SK-N-SH (cell line): ENCODE data around the gene STAT5B. TPM values are rescaled to one million over a fixed set of nuclear protein-coding genes. Genes with fewer than 3 reads are reported as not detected.
"Not testable (repeated sequence)": the region's sequence is repeated elsewhere in the genome, so short reads cannot be mapped to it uniquely, and the experiment has no call there.

ENCODE experiments used
- CTCF ChIA-PET: fragments of 300-600, 350-600 bp; formaldehyde crosslinking; extraction: SDS; loops from one replicate; lab custom pipeline; 2021; lab: Yijun Ruan, JAX
- POLR2A ChIA-PET: fragments of 350-600 bp; sonication (Branson Sonifier 250); formaldehyde crosslinking; extraction: SDS; loops from one replicate; lab custom pipeline; 2020; ENCODE audit warnings: antibody characterized with exemption, inconsistent platforms; lab: Yijun Ruan, JAX
- DNase-seq: peaks from one replicate; pipeline ENCODE4 v3.0.0; 2012
- H2AFZ ChIP-seq: fragments of 200-600 bp; sonication (generic); 2 replicates; pipeline ENCODE4 v1.8.1; 2016; ENCODE audit warnings: antibody characterized with exemption, mild to moderate bottlenecking, low read depth
- H3F3A ChIP-seq: fragments of 200-600 bp; sonication (generic); replicated peaks from 2 replicates; pipeline ENCODE3; 2016; ENCODE audit warnings: antibody characterized with exemption, mild to moderate bottlenecking; ENCODE audit not compliant: insufficient read depth
- H3K27ac ChIP-seq, 2 experiments: fragments of 200-500 bp in 1 of 2; fragments of 200-600 bp in 1 of 2; sonication (Bioruptor generic) in 1 of 2; sonication (generic), shearing (Covaris generic) in 1 of 2; 2 replicates each; pipeline versions ENCODE4 v1.5.1 to v1.6.1; 2014 to 2016; ENCODE audit warnings: low read depth in 2 of 2, inconsistent platforms in 1 of 2, low read length in 1 of 2, mild to moderate bottlenecking in 1 of 2, mixed read lengths in 1 of 2
- H3K27me3 ChIP-seq: fragments of 200-600 bp; sonication (generic), shearing (Covaris generic); 2 replicates; pipeline ENCODE4 v1.6.1; 2016; ENCODE audit warnings: mixed run types; ENCODE audit not compliant: insufficient read depth
- H3K36me3 ChIP-seq, 2 experiments: fragments of 200-500 bp in 1 of 2; fragments of 200-600 bp in 1 of 2; sonication (Bioruptor generic) in 1 of 2; sonication (generic) in 1 of 2; replicated peaks in 1 of 2; 2 replicates each; pipeline versions ENCODE3 to v1.5.1; 2014 to 2016; ENCODE audit warnings: low read length in 1 of 2, mild to moderate bottlenecking in 1 of 2; ENCODE audit not compliant: insufficient read depth in 2 of 2, control insufficient read depth in 1 of 2
- H3K4me1 ChIP-seq, 2 experiments: fragments of 200-500 bp in 1 of 2; fragments of 200-600 bp in 1 of 2; sonication (Bioruptor generic) in 1 of 2; sonication (generic), shearing (Covaris generic) in 1 of 2; 2 replicates each; pipeline versions ENCODE4 v1.5.1 to v1.6.1; 2014 to 2016; ENCODE audit warnings: low read depth in 1 of 2, low read length in 1 of 2, mixed run types in 1 of 2; ENCODE audit not compliant: insufficient read depth in 2 of 2, control insufficient read depth in 1 of 2
- H3K4me2 ChIP-seq: fragments of 200-600 bp; sonication (generic), shearing (Covaris generic); 2 replicates; pipeline ENCODE4 v1.6.1; 2017; ENCODE audit warnings: mixed run types
- H3K4me3 ChIP-seq, 2 experiments: fragments of 200-500 bp in 1 of 2; fragments of 200-600 bp in 1 of 2; sonication (Bioruptor generic) in 1 of 2; sonication (generic), shearing (Covaris generic) in 1 of 2; 2 replicates each; pipeline versions ENCODE4 v1.5.1 to v1.8.1; 2014 to 2016; ENCODE audit warnings: low read depth in 2 of 2, inconsistent platforms in 1 of 2, low read length in 1 of 2, mild to moderate bottlenecking in 1 of 2, mixed read lengths in 1 of 2, moderate library complexity in 1 of 2
- H3K79me2 ChIP-seq: fragments of 200-600 bp; sonication (generic); 2 replicates; pipeline ENCODE4 v1.8.1; 2017; ENCODE audit warnings: mild to moderate bottlenecking; ENCODE audit not compliant: insufficient read depth
- H3K9ac ChIP-seq: fragments of 200-600 bp; sonication (generic); 2 replicates; pipeline ENCODE4 v1.6.1; 2017; ENCODE audit warnings: mixed run types
- H3K9me2 ChIP-seq: fragments of 200-600 bp; sonication (generic); 2 replicates; pipeline ENCODE4 v1.6.1; 2017; ENCODE audit warnings: mixed run types
- H3K9me3 ChIP-seq: fragments of 200-600 bp; sonication (generic); 2 replicates; pipeline ENCODE4 v1.6.1; 2017; ENCODE audit warnings: mixed run types, mild to moderate bottlenecking, moderate library complexity
- H4K20me1 ChIP-seq: fragments of 200-600 bp; sonication (generic); 2 replicates; pipeline ENCODE4 v1.6.1; 2017; ENCODE audit warnings: mild to moderate bottlenecking, mixed run types; ENCODE audit not compliant: insufficient read depth
- CTCF ChIP-seq: fragments of 200-600 bp; sonication (generic); IDR thresholded peaks from 2 replicates; pipeline ENCODE4 v1.6.1; 2017; ENCODE audit warnings: antibody characterized with exemption, mild to moderate bottlenecking, moderate library complexity
- FOSL2 ChIP-seq: IDR thresholded peaks from 2 replicates; pipeline ENCODE4 v1.4.0; 2012; ENCODE audit warnings: low read depth, mild to moderate bottlenecking, moderate library complexity, borderline replicate concordance
- GABPA ChIP-seq: IDR thresholded peaks from 2 replicates; pipeline ENCODE4 v1.4.0; 2012; ENCODE audit warnings: low read depth, mild to moderate bottlenecking
- MAX ChIP-seq: IDR thresholded peaks from 2 replicates; pipeline ENCODE4 v1.4.0; 2012; ENCODE audit warnings: low read depth
- MEF2A ChIP-seq: IDR thresholded peaks from 2 replicates; pipeline ENCODE4 v1.4.0; 2012; ENCODE audit warnings: low read depth, borderline replicate concordance
- MXI1 ChIP-seq: IDR thresholded peaks from 2 replicates; pipeline ENCODE4 v1.6.1; 2012; ENCODE audit warnings: mild to moderate bottlenecking, low read depth, low read length, improper control_type of control experiment
- NRF1 ChIP-seq: IDR thresholded peaks from 2 replicates; pipeline ENCODE4 v1.6.1; 2012; ENCODE audit warnings: low read depth, mild to moderate bottlenecking, low read length
- POLR2AphosphoS5 ChIP-seq: IDR thresholded peaks from 2 replicates; pipeline ENCODE4 v1.6.1; 2012; ENCODE audit warnings: low read depth, low read length
- RAD21 ChIP-seq: IDR thresholded peaks from 2 replicates; pipeline ENCODE4 v1.6.1; 2012; ENCODE audit warnings: mild to moderate bottlenecking, low read length
- RXRA ChIP-seq: IDR thresholded peaks from 2 replicates; pipeline ENCODE4 v1.4.0; 2012; ENCODE audit warnings: low read depth, mild to moderate bottlenecking, borderline replicate concordance
- SIN3A ChIP-seq: IDR thresholded peaks from 2 replicates; pipeline ENCODE4 v1.6.1; 2012; ENCODE audit warnings: low read depth, mild to moderate bottlenecking, low read length, moderate library complexity, borderline replicate concordance
- SMC3 ChIP-seq: IDR thresholded peaks from 2 replicates; pipeline ENCODE4 v1.6.1; 2012; ENCODE audit warnings: low read depth, low read length, improper control_type of control experiment
- TCF12 ChIP-seq: IDR thresholded peaks from 2 replicates; pipeline ENCODE4 v1.4.0; 2012
- TEAD4 ChIP-seq: IDR thresholded peaks from 2 replicates; pipeline ENCODE4 v1.4.0; 2012; ENCODE audit warnings: mild to moderate bottlenecking, borderline replicate concordance; ENCODE audit not compliant: insufficient read depth
- YY1 ChIP-seq: IDR thresholded peaks from 2 replicates; pipeline ENCODE4 v1.4.0; 2012; ENCODE audit warnings: low read depth, mild to moderate bottlenecking
- WGBS: methylation state at CpG from one replicate; pipeline ENCODE4 v1.1.6; 2017; ENCODE audit warnings: low lambda C conversion rate; 5-methylcytosine and 5-hydroxymethylcytosine counted together
- polyA plus RNA-seq, 3 experiments: library from polyadenylated mRNA; depleted of rRNA; stranded (reverse); fragments of >200 nt; gene quantifications; 2 replicates each; pipeline ENCODE4 v1.2.3, GENCODE V29; 2012
- TF ChIP-seq, protein P1 (sequence below): IDR thresholded peaks from 2 replicates; pipeline ENCODE4 v1.4.0; 2012; ENCODE audit warnings: low read depth, borderline replicate concordance

Gene STAT5B
- polyA plus RNA-seq, 1 of the 3 experiments (the other 2 are of a cell fraction): 23.6 TPM

GRCh38 chr17:42221886-42222745 lies 54.1 kb downstream of the STAT5B start:
- no peaks in the 10 kb centered on the region for H3K9me3 ChIP-seq
- ChIA-PET CTCF (interaction anchor here (0.7 to 2.4 kb wide), 44 partner anchors 10 to 459 kb away, joined by 3 to 34 read pairs (median 5); partner anchors contain the start of genes CCR10, GHDC and STAT3), POLR2A (interaction anchor here (0.6 to 0.9 kb wide), 3 partner anchors 26 to 53 kb away, joined by 3 to 4 read pairs (median 4); partner anchors contain the start of gene GHDC)
- peak; percentile 77 for DNase-seq
- H3K36me3 ChIP-seq: peaks cover 5 to 25% of the 10 kb centered on the region in 2 experiments
- no peak overlapping the region for H3K4me2 ChIP-seq
- no peak overlapping the region for H3K9ac ChIP-seq
- no peak for TF ChIP-seq SIN3A
- TF ChIP-seq SMC3: peak; percentile 55
- peak; percentile 77 for TF ChIP-seq CTCF
- no peak for TF ChIP-seq YY1
- peak; percentile 77 for TF ChIP-seq RAD21
- H4K20me1 ChIP-seq: no peaks in the 10 kb centered on the region
- no peaks in the 10 kb centered on the region for H3K79me2 ChIP-seq
- no peaks in the 10 kb centered on the region for H3K4me1 ChIP-seq
- H3K27me3 ChIP-seq: no peaks in the 10 kb centered on the region
- no peak overlapping the region for H3K27ac ChIP-seq
- H3F3A ChIP-seq: no peaks in the 10 kb centered on the region
- H3K4me3 ChIP-seq: no peak overlapping the region; a peak in 1 of 4 replicates
- 49% methylated on average over 3 of the region's 3 CpGs for WGBS
- no peak overlapping the region for H2AFZ ChIP-seq
- H3K9me2 ChIP-seq: no peaks in the 10 kb centered on the region

DNA sequence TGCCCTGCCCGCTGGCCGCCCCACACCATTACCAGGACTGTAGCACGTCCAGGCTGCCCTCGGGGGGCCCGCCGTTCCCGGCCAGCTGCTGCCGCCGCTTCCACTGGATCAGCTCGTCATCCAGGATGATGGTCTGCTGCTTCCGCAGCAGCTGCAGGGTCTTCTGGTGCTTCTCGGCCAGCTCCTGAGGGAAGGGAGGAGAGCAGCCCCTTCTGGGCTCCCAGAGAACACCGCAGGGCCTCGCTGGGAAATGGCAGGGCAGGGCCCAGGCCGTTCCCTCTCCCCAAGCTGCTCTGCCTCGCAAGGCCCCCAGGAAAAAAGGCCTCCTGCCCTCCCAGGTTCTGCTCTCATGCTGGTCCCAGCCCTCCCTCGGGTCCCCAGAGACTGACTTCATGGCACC lies 56.9 kb downstream of the STAT5B start:
- H3K9ac ChIP-seq, H3K27ac ChIP-seq, H3K9me3 ChIP-seq, POLR2A ChIA-PET, H4K20me1 ChIP-seq, H3K9me2 ChIP-seq, H3K4me1 ChIP-seq, H3K79me2 ChIP-seq, H3K27me3 ChIP-seq, DNase-seq, H3K4me3 ChIP-seq, H3F3A ChIP-seq, H3K4me2 ChIP-seq, H2AFZ ChIP-seq, CTCF ChIA-PET: not testable (repeated sequence)
- H3K36me3 ChIP-seq: peaks cover 8 to 25% of the 10 kb centered on the region in 2 experiments
- no CpG with 5 or more reads among the region's 17 CpGs for WGBS

- no peak overlapping the region for H2AFZ ChIP-seq
- H3K9ac ChIP-seq: no peak overlapping the region
- no peaks in the 10 kb centered on the region for H3K79me2 ChIP-seq
- CTCF ChIA-PET: interaction anchor here (0.6 to 1.0 kb wide), 3 partner anchors 14 to 165 kb away, joined by 3 to 4 read pairs (median 3); no protein-coding TSS in a partner anchor
- H3K36me3 ChIP-seq: peaks cover 22 to 49% of the 10 kb centered on the region in 2 experiments
- WGBS: 96% methylated on average over 2 of the region's 2 CpGs
- H3K9me3 ChIP-seq: no peaks in the 10 kb centered on the region
- no peaks in the 10 kb centered on the region for H4K20me1 ChIP-seq
- no peak overlapping the region for H3K4me3 ChIP-seq
- no peak for DNase-seq
- H3K4me2 ChIP-seq: no peak overlapping the region
- no peaks in the 10 kb centered on the region for H3F3A ChIP-seq
- no peak overlapping the region for H3K27ac ChIP-seq
- POLR2A ChIA-PET: interaction anchor here (0.6 kb wide), 1 partner anchor 251 kb away, joined by 5 read pairs; no protein-coding TSS in a partner anchor
- no peaks in the 10 kb centered on the region for H3K27me3 ChIP-seq
- no peaks in the 10 kb centered on the region for H3K9me2 ChIP-seq
- no peaks in the 10 kb centered on the region for H3K4me1 ChIP-seq
- no peak for TF ChIP-seq TEAD4
- no peak for TF ChIP-seq MAX
- TF ChIP-seq SMC3: no peak
- TF ChIP-seq NRF1: no peak
- TF ChIP-seq FOSL2: no peak
- no peak for TF ChIP-seq TCF12
- no peak for TF ChIP-seq POLR2AphosphoS5
- TF ChIP-seq YY1: no peak
- TF ChIP-seq SIN3A: no peak
- no peak for TF ChIP-seq GABPA
- no peak for TF ChIP-seq RAD21
- TF ChIP-seq, protein P1, sequence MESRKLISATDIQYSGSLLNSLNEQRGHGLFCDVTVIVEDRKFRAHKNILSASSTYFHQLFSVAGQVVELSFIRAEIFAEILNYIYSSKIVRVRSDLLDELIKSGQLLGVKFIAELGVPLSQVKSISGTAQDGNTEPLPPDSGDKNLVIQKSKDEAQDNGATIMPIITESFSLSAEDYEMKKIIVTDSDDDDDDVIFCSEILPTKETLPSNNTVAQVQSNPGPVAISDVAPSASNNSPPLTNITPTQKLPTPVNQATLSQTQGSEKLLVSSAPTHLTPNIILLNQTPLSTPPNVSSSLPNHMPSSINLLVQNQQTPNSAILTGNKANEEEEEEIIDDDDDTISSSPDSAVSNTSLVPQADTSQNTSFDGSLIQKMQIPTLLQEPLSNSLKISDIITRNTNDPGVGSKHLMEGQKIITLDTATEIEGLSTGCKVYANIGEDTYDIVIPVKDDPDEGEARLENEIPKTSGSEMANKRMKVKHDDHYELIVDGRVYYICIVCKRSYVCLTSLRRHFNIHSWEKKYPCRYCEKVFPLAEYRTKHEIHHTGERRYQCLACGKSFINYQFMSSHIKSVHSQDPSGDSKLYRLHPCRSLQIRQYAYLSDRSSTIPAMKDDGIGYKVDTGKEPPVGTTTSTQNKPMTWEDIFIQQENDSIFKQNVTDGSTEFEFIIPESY: no peak
- no peak for TF ChIP-seq MEF2A
- no peak for TF ChIP-seq MXI1
- no peak for TF ChIP-seq RXRA
Observed at GRCh38 chr17:42214156-42214555, 62.0 kb downstream of the STAT5B start.
